Panc1 (cell line): ENCODE data around the gene AQP1. TPM values are rescaled to one million over a fixed set of nuclear protein-coding genes. Genes with fewer than 3 reads are reported as not detected.

ENCODE experiments used
- ATAC-seq: fragments of 200-7000 bp; cut with Tn5 transposase; 2 replicates; pipeline ENCODE4 v1.9.1; 2020; ENCODE audit warnings: mild to moderate bottlenecking, moderate library complexity
- BruUV-seq: library from RNA; stranded (reverse); fragments of 400-500 nt; replicated peaks from 2 replicates; lab custom pipeline; 2021; lab: Mats Ljungman, UMichigan
- CTCF ChIA-PET: fragments of 300-600 bp; sonication (Branson Sonifier 250); formaldehyde crosslinking; loops from one replicate; lab custom pipeline; 2022; ENCODE audit warnings: antibody characterized with exemption; lab: Charles Lee
- POLR2A ChIA-PET: fragments of 300-600 bp; sonication (Branson Sonifier 250); formaldehyde crosslinking; loops from one replicate; lab custom pipeline; 2022; ENCODE audit warnings: antibody characterized with exemption; lab: Charles Lee
- DNase-seq: peaks from one replicate; pipeline ENCODE4 v3.0.0-alpha.2; 2010; ENCODE audit warnings: low read depth, low spot score
- H3K27ac ChIP-seq: 2 replicates; pipeline ENCODE4 v1.5.1; 2011; ENCODE audit warnings: mild to moderate bottlenecking, low read length, inconsistent platforms
- H3K27me3 ChIP-seq: fragments of 200-500 bp; sonication (Bioruptor generic); 2 replicates; pipeline ENCODE4 v1.6.0; 2014; ENCODE audit warnings: low read length, inconsistent platforms; ENCODE audit not compliant: control insufficient read depth, insufficient read depth
- H3K36me3 ChIP-seq: fragments of 200-500 bp; sonication (Bioruptor generic); 2 replicates; pipeline ENCODE4 v1.5.1; 2014; ENCODE audit warnings: inconsistent platforms, mild to moderate bottlenecking, low read length, moderate library complexity; ENCODE audit not compliant: control insufficient read depth, insufficient read depth
- H3K4me1 ChIP-seq: 2 replicates; pipeline ENCODE4 v1.5.1; 2011; ENCODE audit warnings: inconsistent platforms, mild to moderate bottlenecking, low read length, moderate library complexity; ENCODE audit not compliant: control insufficient read depth, insufficient read depth
- H3K4me3 ChIP-seq, 2 experiments: 2 replicates each; pipeline ENCODE4 v1.5.1; 2011 to 2012; ENCODE audit warnings: low read depth in 2 of 2, low read length in 2 of 2, mild to moderate bottlenecking in 2 of 2, inconsistent platforms in 1 of 2, moderate library complexity in 1 of 2
- H3K9me3 ChIP-seq: fragments of 200-500 bp; sonication (Bioruptor generic); 2 replicates; pipeline ENCODE4 v1.5.1; 2014; ENCODE audit warnings: low read depth, mild to moderate bottlenecking, inconsistent platforms, low read length, moderate library complexity; ENCODE audit not compliant: control insufficient read depth, insufficient read depth
- CTCF ChIP-seq: fragments of 450-650 bp; IDR thresholded peaks from 2 replicates; pipeline ENCODE4 v1.5.1; 2017; ENCODE audit warnings: mild to moderate bottlenecking
- POLR2AphosphoS5 ChIP-seq: IDR thresholded peaks from 2 replicates; pipeline ENCODE4 v1.6.1; 2012; ENCODE audit warnings: mild to moderate bottlenecking, low read depth, low read length, moderate library complexity
- SIN3A ChIP-seq: IDR thresholded peaks from 2 replicates; pipeline ENCODE4 v1.6.1; 2012; ENCODE audit warnings: low read depth, mild to moderate bottlenecking, low read length, moderate library complexity, borderline replicate concordance; ENCODE audit not compliant: insufficient read depth
- TCF7L2 ChIP-seq: IDR thresholded peaks from 2 replicates; pipeline ENCODE4 v1.6.1; 2011; ENCODE audit warnings: mild to moderate bottlenecking, low read depth, low read length, inconsistent platforms
- in situ Hi-C: cut with HindIII; loops from 2 replicates; pipeline ENCODE4 v1.10.0; 2016; ENCODE audit warnings: low sequenced_read_pairs, low pct_unique_long_range_greater_than_20kb
- intact Hi-C: fragments of 100-400 bp; cut with micrococcal nuclease; formaldehyde crosslinking; loops from one replicate; pipeline ENCODE4 v1.10.0; 2022; ENCODE audit not compliant: unreplicated experiment
- total RNA-seq: library from RNA; stranded (reverse); gene quantifications from one replicate; pipeline ENCODE4 v1.2.1, GENCODE V29; 2021; ENCODE audit not compliant: unreplicated experiment
- TF ChIP-seq, protein P1 (sequence below), 2 experiments: IDR thresholded peaks; 2 replicates each; pipeline ENCODE4 v1.6.1; 2011 to 2012; ENCODE audit warnings: low read depth in 2 of 2, control low read depth in 1 of 2, low read length in 1 of 2, mild to moderate bottlenecking in 1 of 2, moderate library complexity in 1 of 2; ENCODE audit not compliant: insufficient read depth in 1 of 2

The AQP1 gene
- total RNA-seq, 1 experiment from 2014 or later: 0.57 TPM

GRCh38 chr7:30935569-30935877 is 23.9 kb downstream of the AQP1 start:
- H3K36me3 ChIP-seq: no peaks in the 10 kb centered on the region
- ChIA-PET CTCF (interaction anchor here (1.1 kb wide), 1 partner anchor 43 kb away, joined by 3 read pairs; no protein-coding TSS in a partner anchor), POLR2A (no interaction called here)
- no peaks in the 10 kb centered on the region for H3K9me3 ChIP-seq
- no peak overlapping the region for H3K4me3 ChIP-seq
- no peaks in the 10 kb centered on the region for H3K4me1 ChIP-seq
- DNase-seq: no peak
- TF ChIP-seq CTCF: no peak
- TF ChIP-seq POLR2AphosphoS5: no peak
- no peak for TF ChIP-seq TCF7L2
- no peak for TF ChIP-seq SIN3A
- TF ChIP-seq, protein P1, sequence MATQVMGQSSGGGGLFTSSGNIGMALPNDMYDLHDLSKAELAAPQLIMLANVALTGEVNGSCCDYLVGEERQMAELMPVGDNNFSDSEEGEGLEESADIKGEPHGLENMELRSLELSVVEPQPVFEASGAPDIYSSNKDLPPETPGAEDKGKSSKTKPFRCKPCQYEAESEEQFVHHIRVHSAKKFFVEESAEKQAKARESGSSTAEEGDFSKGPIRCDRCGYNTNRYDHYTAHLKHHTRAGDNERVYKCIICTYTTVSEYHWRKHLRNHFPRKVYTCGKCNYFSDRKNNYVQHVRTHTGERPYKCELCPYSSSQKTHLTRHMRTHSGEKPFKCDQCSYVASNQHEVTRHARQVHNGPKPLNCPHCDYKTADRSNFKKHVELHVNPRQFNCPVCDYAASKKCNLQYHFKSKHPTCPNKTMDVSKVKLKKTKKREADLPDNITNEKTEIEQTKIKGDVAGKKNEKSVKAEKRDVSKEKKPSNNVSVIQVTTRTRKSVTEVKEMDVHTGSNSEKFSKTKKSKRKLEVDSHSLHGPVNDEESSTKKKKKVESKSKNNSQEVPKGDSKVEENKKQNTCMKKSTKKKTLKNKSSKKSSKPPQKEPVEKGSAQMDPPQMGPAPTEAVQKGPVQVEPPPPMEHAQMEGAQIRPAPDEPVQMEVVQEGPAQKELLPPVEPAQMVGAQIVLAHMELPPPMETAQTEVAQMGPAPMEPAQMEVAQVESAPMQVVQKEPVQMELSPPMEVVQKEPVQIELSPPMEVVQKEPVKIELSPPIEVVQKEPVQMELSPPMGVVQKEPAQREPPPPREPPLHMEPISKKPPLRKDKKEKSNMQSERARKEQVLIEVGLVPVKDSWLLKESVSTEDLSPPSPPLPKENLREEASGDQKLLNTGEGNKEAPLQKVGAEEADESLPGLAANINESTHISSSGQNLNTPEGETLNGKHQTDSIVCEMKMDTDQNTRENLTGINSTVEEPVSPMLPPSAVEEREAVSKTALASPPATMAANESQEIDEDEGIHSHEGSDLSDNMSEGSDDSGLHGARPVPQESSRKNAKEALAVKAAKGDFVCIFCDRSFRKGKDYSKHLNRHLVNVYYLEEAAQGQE (IDR thresholded peaks at IDR 0.05; ENCODE audit: insufficient read depth in 1 of 2, low read depth in 2 of 2, low read length in 1 of 2): no peak
- in situ Hi-C loops (no loop called here), intact Hi-C loops (loop anchor here (5.0 kb wide), 1 partner anchor 187 kb away; no protein-coding TSS in a partner anchor)
- H3K27me3 ChIP-seq: peaks cover 8% of the 10 kb centered on the region
- no TSS peak for BruUV-seq
- no peak for ATAC-seq
- H3K27ac ChIP-seq: no peak overlapping the region

GRCh38 chr7:30936650-30937245 is 25.1 kb downstream of the AQP1 start:
- in situ Hi-C loops: no loop called here
- ChIA-PET CTCF (interaction anchor here (0.6 kb wide), 1 partner anchor 210 kb away, joined by 3 read pairs; no protein-coding TSS in a partner anchor), POLR2A (no interaction called here)
- intact Hi-C loops: loop anchor here (5.0 kb wide), 1 partner anchor 186 kb away; no protein-coding TSS in a partner anchor
- DNase-seq: no peak
- Histone ChIP-seq H3K27me3 (peaks cover 12% of the 10 kb centered on the region), H3K4me3 (no peak overlapping the region), H3K27ac (no peak overlapping the region), H3K4me1 (no peaks in the 10 kb centered on the region), H3K36me3 (no peaks in the 10 kb centered on the region), H3K9me3 (no peaks in the 10 kb centered on the region)
- no peak for ATAC-seq
- no peak for TF ChIP-seq TCF7L2
- TF ChIP-seq CTCF: no peak
- no peak for TF ChIP-seq POLR2AphosphoS5
- no TSS peak for BruUV-seq
